H9 (cell line): Measurements from ENCODE around the gene CHKB. TPM values are rescaled to one million over a fixed set of nuclear protein-coding genes. Genes with fewer than 3 reads are reported as not detected.

Experiments used
- DNase-seq: peaks from one replicate; pipeline ENCODE4 v3.0.0-alpha.2; 2017
- H2AFZ ChIP-seq: one replicate; pipeline ENCODE4 v1.6.1; 2013; ENCODE audit warnings: mild to moderate bottlenecking, low read length, control low read depth, moderate library complexity
- H2AK5ac ChIP-seq: 2 replicates; pipeline ENCODE4 v1.6.1; 2013; ENCODE audit warnings: low read length, control low read depth, mixed read lengths; ENCODE audit not compliant: insufficient read length
- H2BK120ac ChIP-seq: one replicate; pipeline ENCODE4 v1.6.1; 2013; ENCODE audit warnings: low read depth, mild to moderate bottlenecking, low read length, control low read depth, inconsistent platforms; ENCODE audit not compliant: poor library complexity, severe bottlenecking
- H2BK12ac ChIP-seq: 2 replicates; pipeline ENCODE4 v1.6.1; 2013; ENCODE audit warnings: low read length, control low read depth, mixed read lengths, low read depth; ENCODE audit not compliant: insufficient read length
- H2BK15ac ChIP-seq: 2 replicates; pipeline ENCODE4 v1.6.1; 2013; ENCODE audit warnings: low read depth, low read length, control low read depth
- H2BK20ac ChIP-seq: one replicate; pipeline ENCODE4 v1.6.1; 2013; ENCODE audit warnings: low read depth, mild to moderate bottlenecking, low read length, control low read depth, inconsistent platforms; ENCODE audit not compliant: poor library complexity, severe bottlenecking
- H2BK5ac ChIP-seq: 2 replicates; pipeline ENCODE4 v1.6.1; 2013; ENCODE audit warnings: low read length, control low read depth, mixed read lengths; ENCODE audit not compliant: insufficient read length
- H3K14ac ChIP-seq: 2 replicates; pipeline ENCODE4 v1.6.1; 2013; ENCODE audit warnings: low read length, control low read depth; ENCODE audit not compliant: insufficient read depth
- H3K18ac ChIP-seq: 2 replicates; pipeline ENCODE4 v1.6.1; 2013; ENCODE audit warnings: low read depth, mild to moderate bottlenecking, mixed read lengths, low read length, control low read depth; ENCODE audit not compliant: insufficient read length
- H3K23ac ChIP-seq: 2 replicates; pipeline ENCODE4 v1.6.1; 2013; ENCODE audit warnings: low read length, control low read depth, mixed read lengths, low read depth; ENCODE audit not compliant: insufficient read length
- H3K23me2 ChIP-seq: 2 replicates; pipeline ENCODE4 v1.6.1; 2013; ENCODE audit warnings: low read depth, mild to moderate bottlenecking, mixed read lengths, low read length, control low read depth; ENCODE audit not compliant: insufficient read length, poor library complexity, severe bottlenecking
- H3K27ac ChIP-seq: 2 replicates; pipeline ENCODE4 v1.5.1; 2013; ENCODE audit warnings: low read length, control low read depth, mixed read lengths, low read depth; ENCODE audit not compliant: insufficient read length
- H3K27me3 ChIP-seq: 2 replicates; pipeline ENCODE4 v1.6.1; 2013; ENCODE audit warnings: low read length, control low read depth, inconsistent platforms; ENCODE audit not compliant: insufficient read depth
- H3K4ac ChIP-seq: 2 replicates; pipeline ENCODE4 v1.6.1; 2013; ENCODE audit warnings: low read depth, mild to moderate bottlenecking, control low read depth, inconsistent platforms, low read length, moderate library complexity
- H3K4me1 ChIP-seq: 2 replicates; pipeline ENCODE4 v1.6.1; 2013; ENCODE audit warnings: low read length, control low read depth, inconsistent platforms; ENCODE audit not compliant: insufficient read depth
- H3K4me2 ChIP-seq: 2 replicates; pipeline ENCODE4 v1.6.1; 2013; ENCODE audit warnings: low read length, control low read depth, mixed read lengths; ENCODE audit not compliant: insufficient read length, insufficient read depth
- H3K56ac ChIP-seq: 2 replicates; pipeline ENCODE4 v1.6.1; 2013; ENCODE audit warnings: low read depth, mild to moderate bottlenecking, mixed read lengths, low read length, control low read depth; ENCODE audit not compliant: insufficient read length
- H3K79me1 ChIP-seq: 2 replicates; pipeline ENCODE4 v1.6.1; 2013; ENCODE audit warnings: low read depth, mild to moderate bottlenecking, moderate library complexity, low read length, control low read depth, inconsistent platforms; ENCODE audit not compliant: insufficient read depth, poor library complexity, severe bottlenecking
- H3K79me2 ChIP-seq: 2 replicates; pipeline ENCODE4 v1.6.1; 2013; ENCODE audit warnings: low read length, control low read depth, inconsistent platforms; ENCODE audit not compliant: insufficient read depth
- H3K9ac ChIP-seq: 2 replicates; pipeline ENCODE4 v1.6.1; 2013; ENCODE audit warnings: low read length, control low read depth, mixed read lengths; ENCODE audit not compliant: insufficient read length; ENCODE audit errors: extremely low read depth
- H3K9me3 ChIP-seq: one replicate; pipeline ENCODE4 v1.6.1; 2013; ENCODE audit warnings: low read depth, low read length, inconsistent platforms; ENCODE audit not compliant: control insufficient read depth
- H3T11ph ChIP-seq: one replicate; pipeline ENCODE4 v1.6.1; 2013; ENCODE audit warnings: mild to moderate bottlenecking, low read length, control low read depth, inconsistent platforms
- H4K20me1 ChIP-seq: one replicate; pipeline ENCODE4 v1.6.1; 2013; ENCODE audit not compliant: control insufficient read depth, insufficient read length, insufficient read depth
- H4K5ac ChIP-seq: 2 replicates; pipeline ENCODE4 v1.6.1; 2013; ENCODE audit warnings: low read depth, mild to moderate bottlenecking, mixed read lengths, low read length, control low read depth; ENCODE audit not compliant: insufficient read length
- H4K8ac ChIP-seq: replicated peaks from 2 replicates; pipeline ENCODE4 v1.6.1; 2013; ENCODE audit warnings: low read length, control low read depth, mixed read lengths, low read depth; ENCODE audit not compliant: insufficient read length
- H4K91ac ChIP-seq: 2 replicates; pipeline ENCODE4 v1.6.1; 2013; ENCODE audit warnings: low read depth, mild to moderate bottlenecking, moderate library complexity, mixed read lengths, low read length, control low read depth; ENCODE audit not compliant: insufficient read length
- H3K27ac Mint-ChIP-seq, 3 experiments: 2 replicates in 2 of 3; 3 replicates in 1 of 3; pipeline ENCODE4 v1.8.0; 2020 to 2021; ENCODE audit warnings: mixed read lengths in 3 of 3, mild to moderate bottlenecking in 1 of 3, moderate library complexity in 1 of 3
- H3K27me3 Mint-ChIP-seq: 2 replicates; pipeline ENCODE4 v1.8.0; 2021; ENCODE audit warnings: low read depth, mild to moderate bottlenecking, moderate library complexity, mixed read lengths
- H3K36me3 Mint-ChIP-seq, 3 experiments: 2 replicates in 2 of 3; 3 replicates in 1 of 3; pipeline ENCODE4 v1.8.0; 2020 to 2021; ENCODE audit warnings: low read depth in 3 of 3, mixed read lengths in 3 of 3; ENCODE audit not compliant: insufficient read depth in 1 of 3
- H3K4me1 Mint-ChIP-seq, 2 experiments: 2 replicates each; pipeline ENCODE4 v1.8.0; 2020; ENCODE audit warnings: mixed read lengths in 2 of 2
- H3K4me3 Mint-ChIP-seq, 2 experiments: 2 replicates in 1 of 2; 3 replicates in 1 of 2; pipeline ENCODE4 v1.8.0; 2020 to 2021; ENCODE audit warnings: mild to moderate bottlenecking in 2 of 2, mixed read lengths in 2 of 2, moderate library complexity in 1 of 2
- H3K9me3 Mint-ChIP-seq, 2 experiments: 2 replicates in 1 of 2; 3 replicates in 1 of 2; pipeline ENCODE4 v1.8.0; 2020; ENCODE audit warnings: mild to moderate bottlenecking in 2 of 2, mixed read lengths in 2 of 2, moderate library complexity in 1 of 2
- CTCF ChIP-seq: fragments of 200-600 bp; sonication (generic); conservative IDR thresholded peaks from 3 replicates; pipeline ENCODE4 v1.8.0; 2021; ENCODE audit warnings: antibody characterized with exemption, mild to moderate bottlenecking
- WGBS: extraction: QIAGEN DNeasy Blood & Tissue Kit; methylation state at CpG from one replicate; pipeline ENCODE4 v1.1.7; 2013; ENCODE audit warnings: missing lambda C conversion rate, low lambda C conversion rate, mixed read lengths; ENCODE audit not compliant: insufficient read length; ENCODE audit errors: extremely low coverage; 5-methylcytosine and 5-hydroxymethylcytosine counted together
- total RNA-seq: library from RNA; stranded (reverse); gene quantifications from 2 replicates; pipeline ENCODE4 v1.2.1, GENCODE V29; 2021

Gene CHKB
- total RNA-seq, 1 experiment from 2014 or later: 64.9 TPM

DNA sequence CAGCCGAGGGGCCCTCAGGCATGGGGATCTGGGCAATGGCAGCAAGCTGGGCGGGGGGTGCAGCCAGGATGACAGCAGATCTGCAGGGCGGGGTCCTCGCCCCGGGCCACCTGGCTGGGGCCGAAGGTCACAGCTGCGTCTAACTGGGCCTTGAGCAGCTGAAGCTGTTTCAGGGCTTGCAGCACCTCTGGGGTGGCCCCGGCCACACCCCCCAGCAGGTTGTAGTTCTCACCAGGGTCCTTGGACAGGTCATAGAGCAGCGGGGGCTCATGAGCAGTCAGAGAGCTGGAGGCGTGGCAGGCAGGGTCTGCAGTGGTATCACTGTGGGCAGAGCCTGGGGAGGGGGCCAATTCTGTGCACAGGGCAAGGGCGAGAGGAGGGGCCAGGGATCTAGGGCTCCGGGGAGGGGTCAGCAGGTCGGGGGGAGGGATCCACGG is 42.5 kb upstream of the CHKB start:
- no peak overlapping the region for H3K9ac ChIP-seq
- no peak for TF ChIP-seq CTCF
- H2BK15ac ChIP-seq: no peak overlapping the region
- H3K27me3 ChIP-seq: peaks cover 7% of the 10 kb centered on the region; the same call in 1 of the 2 replicates
- H2BK5ac ChIP-seq: no peak overlapping the region
- no peak overlapping the region for H3T11ph ChIP-seq
- peaks cover 0 to 3% (median 0%) of the 10 kb centered on the region in 3 experiments; a peak in 2 of 7 replicates for H3K36me3 Mint-ChIP-seq
- H3K9me3 ChIP-seq: no peaks in the 10 kb centered on the region
- H3K4me1 ChIP-seq: peaks cover 13% of the 10 kb centered on the region
- no peak overlapping the region for H3K27ac ChIP-seq
- no peak overlapping the region for H2AFZ ChIP-seq
- H3K79me1 ChIP-seq: no peaks in the 10 kb centered on the region
- peak overlapping the region in 1 of 3 experiments; percentile 80; a peak in 1 of 7 replicates for H3K27ac Mint-ChIP-seq
- no peak overlapping the region for H2BK120ac ChIP-seq
- H3K27me3 Mint-ChIP-seq: peaks cover 28% of the 10 kb centered on the region
- peaks cover 24 to 30% of the 10 kb centered on the region in 2 experiments for H3K4me1 Mint-ChIP-seq
- no peak overlapping the region for H4K5ac ChIP-seq
- peaks cover 2% of the 10 kb centered on the region for H4K20me1 ChIP-seq
- no peak overlapping the region for H4K91ac ChIP-seq
- peak overlapping the region in 1 of 2 experiments; percentile 38; a peak in 1 of 5 replicates for H3K4me3 Mint-ChIP-seq
- H3K9me3 Mint-ChIP-seq: no peaks in the 10 kb centered on the region
- H3K56ac ChIP-seq: no peak overlapping the region
- no peak overlapping the region for H3K18ac ChIP-seq
- no peak overlapping the region for H2AK5ac ChIP-seq
- WGBS: no CpG with 5 or more reads among the region's 14 CpGs
- no peak overlapping the region for H2BK20ac ChIP-seq
- no peak overlapping the region for H4K8ac ChIP-seq
- H3K79me2 ChIP-seq: no peaks in the 10 kb centered on the region
- no peak overlapping the region for H2BK12ac ChIP-seq
- H3K14ac ChIP-seq: no peak overlapping the region
- no peak overlapping the region for H3K4ac ChIP-seq
- H3K23ac ChIP-seq: no peak overlapping the region
- no peak for DNase-seq
- H3K4me2 ChIP-seq: no peak overlapping the region
- peaks cover 18% of the 10 kb centered on the region for H3K23me2 ChIP-seq
